Measurements from ENCODE around the gene TMEM141. TPM values are rescaled to one million over a fixed set of nuclear protein-coding genes. Genes with fewer than 3 reads are reported as not detected.

The TMEM141 gene
- total and polyA plus RNA-seq, 11 donors: 45.6 to 122 (median 66.9) TPM

- DNase-seq (peak in 1 of 5 donors; percentile 53), ATAC-seq (no peak)
- no peaks in the 10 kb centered on the region for H3K9me3 ChIP-seq
- intact Hi-C loops (cut with DNase I): no loop called here
- no peak overlapping the region for H3K27ac ChIP-seq
- no peak overlapping the region for H3K4me3 ChIP-seq
- peaks cover 0 to 5% (median 0%) of the 10 kb centered on the region in 9 donors for H3K27me3 ChIP-seq
- H3K4me1 ChIP-seq: peaks cover 0 to 20% (median 2%) of the 10 kb centered on the region in 12 donors
- H3K36me3 ChIP-seq: no peaks in the 10 kb centered on the region
- WGBS, 4 donors: 70 to 82% (median 79%) methylated on average over 4 to 13 of the region's 13 CpGs
- TF ChIP-seq POLR2A (IDR thresholded peaks at IDR 0.05): no peak
- no peak for TF ChIP-seq CTCF (IDR thresholded peaks at IDR 0.05)
Measured at GRCh38 chr9:136761545-136761981, 29.6 kb upstream of the TMEM141 start.

GRCh38 chr9:136762221-136762691 is 28.9 kb upstream of the TMEM141 start:
- Histone ChIP-seq H3K4me1 (peaks cover 0 to 20% (median 2%) of the 10 kb centered on the region in 12 donors), H3K4me3 (no peak overlapping the region), H3K27ac (no peak overlapping the region), H3K27me3 (peaks cover 0 to 5% (median 0%) of the 10 kb centered on the region in 9 donors), H3K9me3 (no peaks in the 10 kb centered on the region), H3K36me3 (no peaks in the 10 kb centered on the region)
- intact Hi-C loops (cut with DNase I): no loop called here
- no peak for DNase-seq
- no peak for TF ChIP-seq POLR2A (IDR thresholded peaks at IDR 0.05)
- no peak for ATAC-seq
- WGBS, 4 donors: 78 to 87% (median 86%) methylated on average over 15 to 17 of the region's 17 CpGs

GRCh38 chr9:136762915-136763648 is 28.1 kb upstream of the TMEM141 start:
- peak in 4 of 5 donors; percentile 32 to 76 (median 56) for DNase-seq
- Histone ChIP-seq H3K4me1 (peaks cover 0 to 20% (median 2%) of the 10 kb centered on the region in 12 donors), H3K27ac (no peak overlapping the region), H3K27me3 (peaks cover 0 to 6% (median 1%) of the 10 kb centered on the region in 9 donors), H3K9me3 (no peaks in the 10 kb centered on the region), H3K4me3 (no peak overlapping the region), H3K36me3 (no peaks in the 10 kb centered on the region)
- WGBS, 4 donors: 18 to 27% (median 26%) methylated on average over 20 to 36 of the region's 37 CpGs
- peak in 3 of 4 donors; percentile 25 to 40 (median 40) for ATAC-seq
- intact Hi-C loops (cut with DNase I): no loop called here
- TF ChIP-seq POLR2A (IDR thresholded peaks at IDR 0.05) (peak in 1 of 2 donors; percentile 22), CTCF (IDR thresholded peaks at IDR 0.05) (no peak)

- Histone ChIP-seq H3K27ac (peak overlapping the region in 1 of 12 donors; percentile 53), H3K4me3 (no peak overlapping the region), H3K36me3 (no peaks in the 10 kb centered on the region), H3K4me1 (peaks cover 0 to 16% (median 2%) of the 10 kb centered on the region in 12 donors), H3K27me3 (peaks cover 0 to 7% (median 3%) of the 10 kb centered on the region in 9 donors), H3K9me3 (no peaks in the 10 kb centered on the region)
- DNase-seq (peak in 1 of 5 donors; percentile 59), ATAC-seq (no peak)
- 85 to 91% (median 89%) methylated on average over 8 to 14 of the region's 14 CpGs for WGBS, 4 donors
- TF ChIP-seq CTCF (IDR thresholded peaks at IDR 0.05) (no peak), POLR2A (IDR thresholded peaks at IDR 0.05) (no peak)
- intact Hi-C loops (cut with DNase I): no loop called here
Measured at GRCh38 chr9:136763649-136764035, 27.5 kb upstream of the TMEM141 start.

All from heart left ventricle (tissue), 16 donors.